GM12872 (cell line): ENCODE data around the gene LGALS3.
A peak's percentile ranks its signal among the peaks of the same experiment; 100 is the strongest.

Source experiments
- TF ChIP-seq, protein P1 (sequence below): IDR thresholded peaks from 3 replicates; pipeline ENCODE4 v1.5.1; 2011; ENCODE audit warnings: low read depth, mild to moderate bottlenecking, low read length, moderate library complexity; ENCODE audit not compliant: insufficient read depth

LGALS3 gene

DNA sequence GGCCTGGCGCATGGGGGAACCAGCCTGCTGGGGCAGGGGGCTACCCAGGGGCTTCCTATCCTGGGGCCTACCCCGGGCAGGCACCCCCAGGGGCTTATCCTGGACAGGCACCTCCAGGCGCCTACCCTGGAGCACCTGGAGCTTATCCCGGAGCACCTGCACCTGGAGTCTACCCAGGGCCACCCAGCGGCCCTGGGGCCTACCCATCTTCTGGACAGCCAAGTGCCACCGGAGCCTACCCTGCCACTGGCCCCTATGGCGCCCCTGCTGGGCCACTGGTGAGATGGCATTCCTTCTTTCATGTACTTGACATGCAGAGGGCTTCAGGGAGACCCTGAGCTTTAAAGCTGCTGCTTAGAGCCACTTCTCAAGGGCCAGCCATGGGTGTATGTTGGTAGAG lies 9.0 kb downstream of the LGALS3 start:
- TF ChIP-seq, protein P1, sequence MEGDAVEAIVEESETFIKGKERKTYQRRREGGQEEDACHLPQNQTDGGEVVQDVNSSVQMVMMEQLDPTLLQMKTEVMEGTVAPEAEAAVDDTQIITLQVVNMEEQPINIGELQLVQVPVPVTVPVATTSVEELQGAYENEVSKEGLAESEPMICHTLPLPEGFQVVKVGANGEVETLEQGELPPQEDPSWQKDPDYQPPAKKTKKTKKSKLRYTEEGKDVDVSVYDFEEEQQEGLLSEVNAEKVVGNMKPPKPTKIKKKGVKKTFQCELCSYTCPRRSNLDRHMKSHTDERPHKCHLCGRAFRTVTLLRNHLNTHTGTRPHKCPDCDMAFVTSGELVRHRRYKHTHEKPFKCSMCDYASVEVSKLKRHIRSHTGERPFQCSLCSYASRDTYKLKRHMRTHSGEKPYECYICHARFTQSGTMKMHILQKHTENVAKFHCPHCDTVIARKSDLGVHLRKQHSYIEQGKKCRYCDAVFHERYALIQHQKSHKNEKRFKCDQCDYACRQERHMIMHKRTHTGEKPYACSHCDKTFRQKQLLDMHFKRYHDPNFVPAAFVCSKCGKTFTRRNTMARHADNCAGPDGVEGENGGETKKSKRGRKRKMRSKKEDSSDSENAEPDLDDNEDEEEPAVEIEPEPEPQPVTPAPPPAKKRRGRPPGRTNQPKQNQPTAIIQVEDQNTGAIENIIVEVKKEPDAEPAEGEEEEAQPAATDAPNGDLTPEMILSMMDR: peak; percentile 52; the same call in 2 of the 3 replicates

DNA sequence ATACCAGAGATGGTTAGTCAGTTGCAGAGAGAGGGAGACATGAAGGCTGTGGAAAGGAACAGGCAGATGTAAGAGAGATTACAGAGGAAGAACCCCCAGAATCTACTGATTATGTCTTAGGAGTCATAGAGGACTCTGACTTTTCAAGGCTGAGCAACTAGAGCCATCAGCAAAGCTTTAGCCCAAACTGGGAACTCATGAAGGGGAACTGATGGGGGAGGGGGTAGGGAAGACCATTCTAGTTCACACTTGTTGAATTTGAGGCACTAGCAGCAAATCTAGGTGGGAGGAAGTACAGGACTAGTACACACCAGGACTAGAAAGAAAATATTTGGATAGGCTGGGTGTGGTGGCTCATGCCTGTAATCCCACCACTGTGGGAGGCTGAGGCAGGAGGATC lies 10.1 kb downstream of the LGALS3 start:
- TF ChIP-seq, protein P1: no peak

DNA sequence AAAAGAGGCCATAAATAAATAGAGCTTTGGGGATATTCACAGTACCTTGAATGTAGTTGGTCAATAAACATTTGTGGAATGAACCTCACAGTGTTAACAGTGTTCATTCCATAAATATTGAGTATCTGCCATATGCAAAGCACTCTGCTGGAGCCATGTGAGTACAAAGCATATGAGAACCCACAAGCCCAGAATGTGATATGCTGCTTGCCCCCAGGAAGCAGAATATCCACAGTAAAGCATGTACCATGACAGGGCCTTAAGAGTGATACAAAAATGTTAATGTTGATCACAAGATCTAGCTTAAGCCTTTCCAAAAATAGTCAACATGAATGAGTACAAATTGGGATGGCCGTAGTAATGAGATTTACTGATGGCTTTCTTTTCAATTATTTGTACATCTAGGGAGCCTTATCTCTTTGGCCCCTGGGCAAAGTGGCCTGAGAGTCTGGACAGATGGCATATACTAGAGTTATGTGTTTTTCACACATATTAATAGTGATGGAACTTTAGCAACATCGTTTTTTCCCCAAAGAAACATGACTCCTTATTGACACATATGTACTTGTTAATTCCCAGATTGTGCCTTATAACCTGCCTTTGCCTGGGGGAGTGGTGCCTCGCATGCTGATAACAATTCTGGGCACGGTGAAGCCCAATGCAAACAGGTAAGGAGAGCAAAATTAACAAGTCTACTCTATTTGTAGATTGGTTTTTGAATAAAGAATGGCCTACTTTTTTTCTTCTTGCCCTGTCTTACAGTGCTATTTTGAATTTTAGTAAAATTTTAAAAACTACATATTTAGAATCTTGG lies 10.9 kb downstream of the LGALS3 start:
- TF ChIP-seq, protein P1: no peak

DNA sequence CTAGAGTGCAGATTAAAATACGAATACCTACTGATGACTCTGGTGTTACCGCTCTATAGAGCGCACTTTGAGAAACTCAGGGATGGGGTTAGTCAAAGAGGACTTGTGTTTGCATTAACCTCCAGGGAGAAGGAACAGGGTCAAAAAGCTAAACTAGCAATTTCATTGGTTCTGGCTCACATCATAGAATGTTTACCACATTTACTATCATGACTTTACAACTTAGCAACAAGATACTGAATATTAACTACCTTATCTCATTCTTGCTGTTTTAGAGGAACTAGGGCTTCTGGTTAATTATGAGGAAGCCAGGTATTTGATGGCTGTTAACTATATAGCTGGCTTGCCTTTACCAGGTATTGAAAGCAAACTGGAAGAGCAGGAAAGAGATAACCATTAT lies 12.8 kb downstream of the LGALS3 start:
- TF ChIP-seq, protein P1: no peak

DNA sequence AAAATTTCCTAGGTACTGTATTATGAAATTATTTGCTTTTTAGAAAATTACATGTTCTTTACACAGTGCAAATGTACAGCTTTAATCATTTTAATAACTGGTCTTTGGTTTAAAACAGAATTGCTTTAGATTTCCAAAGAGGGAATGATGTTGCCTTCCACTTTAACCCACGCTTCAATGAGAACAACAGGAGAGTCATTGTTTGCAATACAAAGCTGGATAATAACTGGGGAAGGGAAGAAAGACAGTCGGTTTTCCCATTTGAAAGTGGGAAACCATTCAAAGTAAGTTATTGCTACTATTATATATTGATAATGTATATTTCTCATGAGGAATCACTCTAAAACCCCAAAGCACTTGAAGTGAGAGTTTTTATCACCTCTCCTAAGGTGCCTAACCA lies 13.4 kb downstream of the LGALS3 start:
- TF ChIP-seq, protein P1: no peak

DNA sequence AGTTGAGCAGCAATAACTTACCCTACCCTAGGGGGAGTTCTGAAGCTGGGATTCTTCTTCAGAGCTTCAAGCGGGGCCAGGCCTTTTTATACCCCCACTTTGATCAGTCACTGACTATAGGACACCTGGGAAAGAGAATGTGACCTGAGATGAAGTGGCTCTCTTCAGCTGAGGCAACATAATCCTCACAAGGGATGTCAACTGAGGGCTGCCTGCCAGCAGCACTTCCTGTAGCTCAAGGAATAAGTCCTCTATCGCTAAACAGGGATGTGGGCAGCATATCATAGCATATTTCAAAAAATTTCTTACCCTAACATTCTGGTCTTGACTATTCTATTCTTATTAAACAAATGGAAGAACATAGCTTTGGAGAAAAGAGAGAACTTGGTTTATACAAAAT lies 17.4 kb downstream of the LGALS3 start:
- TF ChIP-seq, protein P1: no peak

DNA sequence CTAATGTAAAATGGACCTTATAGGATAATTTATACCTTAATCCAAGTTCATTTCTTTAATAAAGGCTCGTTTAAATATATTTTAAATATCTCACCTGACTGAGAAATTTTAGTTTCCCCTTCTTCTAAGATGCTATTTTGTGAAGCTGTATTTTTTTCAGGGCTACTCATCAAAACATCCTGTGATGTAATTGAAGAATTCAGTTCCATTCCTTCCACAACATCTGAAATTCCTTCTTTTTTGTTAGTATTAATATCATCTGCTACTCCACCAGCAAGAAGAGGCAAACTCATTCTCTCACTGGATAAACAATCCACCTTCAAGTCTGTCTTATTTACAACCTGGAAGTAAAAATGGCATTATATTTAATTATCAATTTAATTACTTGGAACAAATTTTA lies 22.5 kb downstream of the LGALS3 start:
- TF ChIP-seq, protein P1: no peak
